ENCODE measurements around the gene TIMP3. TPM values are rescaled to one million over a fixed set of nuclear protein-coding genes. Genes with fewer than 3 reads are reported as not detected.
A peak's percentile ranks its signal among the peaks of the same experiment; 100 is the strongest.

The TIMP3 gene
- polyA plus RNA-seq, 12 donors, result 100 to 167 (median 124) TPM; not detected in 1

GRCh38 chr22:32780726-32781310, 20.7 kb upstream of the TIMP3 start:
- DNase-seq, result no peak

GRCh38 chr22:32781695-32782094, 19.8 kb upstream of the TIMP3 start:
- DNase-seq, result no peak

GRCh38 chr22:32785321-32786026, 16.0 kb upstream of the TIMP3 start:
- DNase-seq, result no peak

GRCh38 chr22:32786027-32786418, 15.5 kb upstream of the TIMP3 start:
- no peak for DNase-seq

GRCh38 chr22:32788904-32789624, 12.4 kb upstream of the TIMP3 start:
- no peak for DNase-seq

- DNase-seq, result no peak
These were observed 11.5 kb upstream of the TIMP3 start for GRCh38 chr22:32789797-32790620.

- DNase-seq, result no peak
These were observed 10.4 kb upstream of the TIMP3 start for GRCh38 chr22:32791056-32791455.

- DNase-seq, result no peak
These were observed 10.0 kb upstream of the TIMP3 start for GRCh38 chr22:32791485-32791884.

GRCh38 chr22:32793589-32793988, 7.9 kb upstream of the TIMP3 start:
- DNase-seq, result no peak

GRCh38 chr22:32794449-32795213, 6.9 kb upstream of the TIMP3 start:
- no peak for DNase-seq

GRCh38 chr22:32795214-32795596, 6.3 kb upstream of the TIMP3 start:
- DNase-seq, result no peak

GRCh38 chr22:32796865-32797573, 4.5 kb upstream of the TIMP3 start:
- peak; percentile 76 for DNase-seq

- no peak for DNase-seq
These were observed 2.0 kb upstream of the TIMP3 start for GRCh38 chr22:32799496-32799895.

GRCh38 chr22:32800158-32800882, 1.2 kb upstream of the TIMP3 start:
- peak; percentile 81 for DNase-seq

- no peak for DNase-seq
These were observed 440 bp upstream of the TIMP3 start for GRCh38 chr22:32800994-32801536.

GRCh38 chr22:32802237-32802765, 796 bp downstream of the TIMP3 start:
- DNase-seq, result peak; percentile 54

GRCh38 chr22:32803020-32803737, 1.7 kb downstream of the TIMP3 start:
- DNase-seq, result no peak

- DNase-seq, result peak; percentile 30
These were observed 2.4 kb downstream of the TIMP3 start for GRCh38 chr22:32803738-32804435.

Measured in muscle of arm (tissue), 12 donors.